BE2C (cell line): Measurements from ENCODE around the gene PIPOX.

Experiments used
- DNase-seq: peaks from one replicate; pipeline ENCODE4 v3.0.0-alpha.2; 2020
- H3K27me3 ChIP-seq: fragments of 250-450 bp; sonication (Bioruptor Pico); 2 replicates; pipeline ENCODE4 v1.5.1; 2020; ENCODE audit warnings: mild to moderate bottlenecking
- H3K36me3 ChIP-seq: fragments of 250-450 bp; sonication (Bioruptor Pico); 2 replicates; pipeline ENCODE4 v1.5.1; 2020; ENCODE audit warnings: mild to moderate bottlenecking
- H3K4me1 ChIP-seq: fragments of 250-450 bp; sonication (Bioruptor Pico); 2 replicates; pipeline ENCODE4 v1.5.1; 2020
- H3K4me3 ChIP-seq: 2 replicates; pipeline ENCODE4 v1.5.1; 2011; ENCODE audit warnings: low read depth, low read length
- H3K9me3 ChIP-seq: fragments of 250-450 bp; sonication (Bioruptor Pico); 2 replicates; pipeline ENCODE4 v1.5.1; 2020
- CTCF ChIP-seq: IDR thresholded peaks from 2 replicates; pipeline ENCODE4 v1.5.1; 2012; ENCODE audit warnings: mild to moderate bottlenecking, low read depth, low read length

The PIPOX gene

GRCh38 chr17:29095439-29095838 lies 52.5 kb downstream of the PIPOX start:
- Histone ChIP-seq H3K4me1 (peaks cover 17% of the 10 kb centered on the region), H3K9me3 (no peaks in the 10 kb centered on the region), H3K27me3 (no peaks in the 10 kb centered on the region), H3K36me3 (no peaks in the 10 kb centered on the region), H3K4me3 (no peak overlapping the region)
- no peak for TF ChIP-seq CTCF
- DNase-seq: no peak

- no peak for DNase-seq
- no peaks in the 10 kb centered on the region for H3K9me3 ChIP-seq
- no peaks in the 10 kb centered on the region for H3K27me3 ChIP-seq
- H3K4me1 ChIP-seq: peaks cover 12% of the 10 kb centered on the region
- no peak overlapping the region for H3K4me3 ChIP-seq
- no peak for TF ChIP-seq CTCF
- H3K36me3 ChIP-seq: no peaks in the 10 kb centered on the region
These were observed 53.2 kb downstream of the PIPOX start for GRCh38 chr17:29096094-29096493.

DNA sequence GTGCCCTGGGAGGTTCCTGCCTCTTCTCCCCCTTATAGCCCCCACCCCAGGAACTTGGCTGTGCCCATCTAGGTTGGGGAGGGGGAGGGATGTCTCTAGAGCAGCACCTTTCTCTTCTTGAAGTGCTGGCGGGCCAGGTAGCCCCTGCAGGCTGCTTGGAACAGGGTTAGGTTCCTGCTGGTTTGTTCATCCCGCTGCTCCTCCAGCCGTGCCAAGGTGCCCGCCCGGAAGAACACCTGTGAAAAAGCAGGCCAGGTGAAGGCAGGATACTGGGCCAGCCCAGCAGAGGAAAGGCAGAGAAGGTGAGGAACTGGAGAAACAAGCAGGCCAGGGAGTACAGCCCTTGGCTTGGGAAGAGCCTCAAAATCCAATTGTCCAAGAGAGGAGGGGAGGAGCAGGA lies 56.6 kb downstream of the PIPOX start:
- Histone ChIP-seq H3K9me3 (no peaks in the 10 kb centered on the region), H3K4me1 (peaks cover 4% of the 10 kb centered on the region; the same call in 1 of the 2 replicates), H3K4me3 (no peak overlapping the region), H3K27me3 (no peaks in the 10 kb centered on the region), H3K36me3 (no peaks in the 10 kb centered on the region)
- DNase-seq: no peak
- TF ChIP-seq CTCF: no peak

GRCh38 chr17:29100296-29100695 lies 57.4 kb downstream of the PIPOX start:
- TF ChIP-seq CTCF: no peak
- no peaks in the 10 kb centered on the region for H3K36me3 ChIP-seq
- no peak for DNase-seq
- no peak overlapping the region for H3K4me3 ChIP-seq
- peaks cover 4% of the 10 kb centered on the region; the same call in 1 of the 2 replicates for H3K4me1 ChIP-seq
- no peaks in the 10 kb centered on the region for H3K27me3 ChIP-seq
- no peaks in the 10 kb centered on the region for H3K9me3 ChIP-seq

GRCh38 chr17:29102046-29102445 lies 59.1 kb downstream of the PIPOX start:
- peak; percentile 38 for DNase-seq
- no peaks in the 10 kb centered on the region for H3K9me3 ChIP-seq
- TF ChIP-seq CTCF: no peak
- H3K4me1 ChIP-seq: peaks cover 4% of the 10 kb centered on the region; the same call in 1 of the 2 replicates
- H3K4me3 ChIP-seq: no peak overlapping the region
- no peaks in the 10 kb centered on the region for H3K36me3 ChIP-seq
- H3K27me3 ChIP-seq: no peaks in the 10 kb centered on the region

GRCh38 chr17:29102741-29103181 lies 59.8 kb downstream of the PIPOX start:
- no peaks in the 10 kb centered on the region for H3K36me3 ChIP-seq

More at GRCh38 chr17:29102741-29103181, 59.8 kb downstream of the PIPOX start:
- Histone ChIP-seq H3K9me3 (no peaks in the 10 kb centered on the region), H3K4me1 (peaks cover 4% of the 10 kb centered on the region; the same call in 1 of the 2 replicates), H3K27me3 (no peaks in the 10 kb centered on the region), H3K4me3 (no peak overlapping the region)
- DNase-seq: no peak
- TF ChIP-seq CTCF: no peak
